ENCODE data around the gene DYNC1H1.
A peak's percentile ranks its signal among the peaks of the same experiment; 100 is the strongest.
"Not testable (repeated sequence)": the region's sequence is repeated elsewhere in the genome, so short reads cannot be mapped to it uniquely, and the experiment has no call there.

DYNC1H1 gene

DNA sequence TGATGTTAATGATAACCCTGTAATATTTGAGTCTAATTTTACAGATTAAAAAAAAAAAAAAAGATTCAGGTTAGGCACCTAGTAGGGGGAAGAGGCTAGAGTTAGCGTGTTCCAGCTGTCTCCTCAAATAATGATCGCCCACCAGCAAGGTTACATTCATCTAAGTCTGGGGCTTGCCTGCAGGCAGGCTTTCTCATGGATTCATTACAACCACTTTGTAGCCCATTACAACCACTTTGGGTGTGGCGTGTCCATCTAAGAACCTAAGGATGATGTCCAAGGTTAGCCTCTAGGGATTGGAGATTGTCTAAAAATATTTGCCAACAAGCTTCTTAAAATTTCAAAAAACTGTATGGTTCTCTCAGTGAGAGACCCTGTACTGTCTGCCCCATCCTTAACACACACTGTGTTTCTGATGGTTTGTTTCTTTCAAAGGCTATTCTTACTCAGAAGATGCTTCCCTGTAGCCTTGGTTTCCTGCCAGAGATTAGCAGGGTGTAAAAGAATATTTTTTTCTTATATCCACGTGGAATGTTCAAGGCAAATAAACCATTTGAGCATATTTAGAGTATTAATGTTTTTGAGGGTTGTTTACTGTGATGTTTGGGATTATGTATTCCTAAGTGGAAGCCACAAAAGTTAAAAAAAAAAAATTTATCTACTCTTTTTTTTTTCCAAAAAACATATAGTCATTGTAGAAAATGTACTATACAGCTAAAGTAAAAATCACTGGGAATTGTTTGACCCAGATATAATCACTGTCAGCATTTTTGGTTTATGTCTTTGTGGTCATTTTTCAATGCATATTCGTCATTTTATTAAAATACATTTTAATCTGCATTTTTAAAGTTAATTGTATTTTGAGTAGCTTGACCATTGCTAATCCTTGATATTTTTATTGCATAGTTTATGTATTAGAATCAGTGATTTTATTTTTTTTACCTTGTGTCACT is 1.7 kb downstream of the DYNC1H1 start:
- DNase-seq = no peak

DNA sequence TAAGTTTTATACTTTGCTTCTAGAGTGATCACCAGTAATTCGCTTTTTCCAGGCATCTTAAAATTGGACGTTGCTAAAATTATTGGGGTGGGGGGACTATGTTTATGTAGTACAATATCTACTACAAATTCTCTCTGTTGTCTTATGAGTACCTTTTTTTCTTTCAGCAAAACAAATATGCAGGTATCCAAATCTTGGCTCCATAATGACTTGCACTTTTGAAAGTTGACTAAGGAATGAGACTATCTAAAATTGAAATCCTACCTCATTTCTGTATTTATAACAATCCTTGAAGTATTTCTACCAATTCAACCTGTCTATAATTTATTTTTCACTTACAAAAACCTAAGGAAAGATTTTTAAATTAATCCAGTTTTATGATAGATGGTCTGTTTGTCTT is 2.4 kb downstream of the DYNC1H1 start:
- no peak for DNase-seq

DNA sequence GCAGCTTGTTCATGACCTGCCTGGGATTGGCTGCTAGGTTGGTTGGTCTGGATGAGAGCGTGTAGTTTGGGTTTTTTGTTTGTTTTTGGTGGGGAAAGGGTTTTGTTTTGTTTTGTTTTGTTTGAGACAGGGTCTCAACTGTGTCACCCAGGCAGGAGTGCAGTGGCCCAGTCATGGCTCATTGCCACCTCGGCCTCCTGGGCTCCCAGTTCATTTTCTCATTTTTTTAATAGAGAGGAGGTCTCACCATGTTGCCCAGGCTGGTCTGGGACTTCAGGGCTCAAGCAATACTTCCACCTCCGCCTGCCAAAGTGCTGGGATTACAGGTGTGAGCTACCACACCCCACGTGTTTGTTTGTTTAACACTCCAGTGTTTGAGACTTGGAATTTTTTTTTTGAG is 3.8 kb downstream of the DYNC1H1 start:
- DNase-seq = no peak

DNA sequence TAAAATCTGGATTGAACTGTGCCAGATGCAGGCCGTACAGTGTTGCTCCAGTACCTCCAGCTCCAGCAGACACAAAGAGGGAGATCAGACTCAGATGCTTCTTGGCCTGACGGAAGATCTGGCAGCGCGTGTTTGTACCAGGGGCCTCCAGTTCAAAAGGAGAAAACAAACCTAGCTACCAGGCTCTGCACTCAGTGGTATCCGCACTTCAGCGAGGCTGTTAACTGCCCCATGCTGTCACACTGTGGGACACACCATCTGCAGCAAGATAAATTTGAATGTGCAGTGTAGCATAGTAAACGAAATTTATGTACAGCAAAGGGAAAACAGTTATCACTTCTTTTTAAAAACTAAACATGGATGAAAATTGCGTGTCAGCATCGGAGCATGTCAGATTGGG is 5.1 kb downstream of the DYNC1H1 start:
- no peak for DNase-seq

DNA sequence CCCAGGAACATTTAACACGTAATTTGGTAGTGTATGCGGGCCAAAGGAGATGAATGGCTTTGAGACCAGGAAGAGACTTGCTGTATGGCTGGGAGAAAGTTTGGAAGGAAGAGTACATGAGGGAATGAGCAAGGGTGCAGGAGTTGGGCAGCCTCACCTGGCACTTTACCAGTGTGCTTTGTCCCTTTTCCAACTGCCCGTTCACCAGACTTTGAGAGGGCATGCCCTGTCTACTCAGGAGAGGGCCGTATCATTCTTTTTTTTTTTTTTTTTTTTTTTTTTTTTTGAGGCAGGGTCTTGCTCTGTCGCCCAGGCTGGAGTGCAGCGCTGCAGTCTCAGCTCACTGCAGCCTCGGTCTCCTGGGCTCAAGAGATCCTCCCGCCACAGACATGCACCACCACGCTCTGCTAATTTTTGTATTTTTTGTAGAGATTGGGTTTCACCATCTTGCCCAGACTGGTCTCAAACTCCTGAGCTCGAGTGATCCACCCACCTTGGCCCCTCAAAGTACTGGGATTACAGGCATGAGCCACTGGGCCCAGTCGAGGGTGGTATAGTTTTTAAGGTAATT is 6.5 kb downstream of the DYNC1H1 start:
- no peak for DNase-seq

DNA sequence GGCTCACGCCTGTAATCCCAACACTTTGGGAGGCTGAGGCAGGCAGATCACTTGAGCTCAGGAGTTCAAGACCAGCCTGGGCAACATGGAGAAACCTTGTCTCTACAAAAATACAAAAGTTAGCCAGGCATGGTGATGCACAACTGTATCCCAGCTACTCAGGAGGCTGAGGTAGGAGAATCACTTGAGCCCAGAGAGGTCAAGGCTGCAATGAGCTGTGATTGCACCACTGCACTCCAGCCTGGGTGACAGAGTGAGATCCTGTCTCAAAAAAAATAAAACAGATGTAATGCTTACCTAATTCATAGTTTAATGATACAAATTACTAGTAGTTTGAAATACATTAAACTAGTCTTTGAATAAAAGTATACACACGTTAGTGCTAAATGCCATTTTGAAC is 7.1 kb downstream of the DYNC1H1 start:
- DNase-seq = not testable (repeated sequence)

DNA sequence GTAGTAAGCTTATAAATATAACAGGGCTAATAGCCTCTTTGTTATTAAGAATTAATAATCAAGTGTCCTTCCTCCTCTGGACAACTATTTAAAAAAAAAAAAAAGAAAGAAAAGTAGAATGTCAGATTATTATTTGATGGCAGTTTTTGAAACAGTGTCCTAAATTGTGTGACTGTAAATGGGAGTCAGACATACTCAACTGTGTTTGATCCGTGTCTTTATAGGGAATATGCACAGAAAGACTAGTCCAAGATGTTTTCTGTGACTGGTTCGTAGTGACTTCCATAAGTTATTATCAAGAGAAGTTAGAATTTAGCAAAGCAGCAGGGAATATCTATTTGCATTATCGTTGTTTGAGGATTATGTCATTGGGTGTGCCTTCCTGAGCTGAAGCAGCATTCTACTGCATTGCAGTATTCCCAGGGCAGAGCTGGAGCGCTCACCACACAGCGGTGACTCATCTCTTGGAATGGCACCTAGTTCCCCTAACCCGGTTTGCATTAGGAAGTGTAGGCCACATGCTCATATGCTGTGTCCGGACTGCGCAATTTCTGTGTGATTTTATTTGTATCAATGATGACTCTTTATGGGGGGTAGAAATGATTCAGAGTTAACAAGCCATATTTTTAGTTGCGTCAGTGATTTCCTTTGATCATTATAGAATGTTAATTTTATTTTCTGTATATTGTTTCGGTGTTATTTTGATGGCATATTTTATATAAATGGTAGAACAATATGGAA is 7.9 kb downstream of the DYNC1H1 start:
- peak; percentile 100 for DNase-seq

DNA sequence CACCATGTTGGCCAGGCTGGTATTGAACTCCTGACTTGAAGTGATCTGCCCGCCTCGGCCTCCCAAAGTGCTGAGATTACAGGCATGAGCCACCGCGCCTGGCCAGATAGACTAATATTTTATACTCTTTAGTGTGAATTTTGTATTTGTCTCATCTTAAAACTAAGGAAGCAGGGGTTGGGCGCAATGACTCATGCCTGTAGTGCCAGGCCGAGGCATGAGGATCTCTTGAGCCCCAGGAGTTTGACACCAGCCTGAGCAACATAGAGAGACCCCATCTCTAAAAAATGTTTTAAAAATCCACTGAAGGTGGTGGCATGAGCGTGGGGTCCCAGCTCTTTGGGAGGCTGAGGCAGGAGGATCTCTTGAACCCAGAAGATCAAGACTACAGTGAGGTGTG is 9.0 kb downstream of the DYNC1H1 start:
- no peak for DNase-seq

DNA sequence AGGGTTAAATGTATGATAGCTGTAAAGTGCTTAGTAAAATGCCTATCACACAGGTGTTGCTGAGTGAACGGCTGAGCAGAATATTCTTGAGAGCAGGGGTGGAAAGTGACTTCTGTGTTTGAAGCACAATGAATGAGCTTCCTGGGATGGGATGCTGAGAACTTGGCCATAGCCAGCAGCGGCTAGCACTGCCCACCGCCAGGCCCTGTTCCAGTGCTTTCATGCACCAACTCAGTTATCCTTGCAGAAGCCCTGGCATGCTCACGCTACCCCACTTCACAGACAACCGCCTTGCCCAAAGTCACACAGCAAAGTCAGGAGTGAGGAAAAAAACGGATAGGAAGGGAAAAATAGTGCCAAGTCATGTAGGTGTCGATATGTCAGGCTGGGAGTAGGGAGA is 10.9 kb downstream of the DYNC1H1 start:
- no peak for DNase-seq

DNA sequence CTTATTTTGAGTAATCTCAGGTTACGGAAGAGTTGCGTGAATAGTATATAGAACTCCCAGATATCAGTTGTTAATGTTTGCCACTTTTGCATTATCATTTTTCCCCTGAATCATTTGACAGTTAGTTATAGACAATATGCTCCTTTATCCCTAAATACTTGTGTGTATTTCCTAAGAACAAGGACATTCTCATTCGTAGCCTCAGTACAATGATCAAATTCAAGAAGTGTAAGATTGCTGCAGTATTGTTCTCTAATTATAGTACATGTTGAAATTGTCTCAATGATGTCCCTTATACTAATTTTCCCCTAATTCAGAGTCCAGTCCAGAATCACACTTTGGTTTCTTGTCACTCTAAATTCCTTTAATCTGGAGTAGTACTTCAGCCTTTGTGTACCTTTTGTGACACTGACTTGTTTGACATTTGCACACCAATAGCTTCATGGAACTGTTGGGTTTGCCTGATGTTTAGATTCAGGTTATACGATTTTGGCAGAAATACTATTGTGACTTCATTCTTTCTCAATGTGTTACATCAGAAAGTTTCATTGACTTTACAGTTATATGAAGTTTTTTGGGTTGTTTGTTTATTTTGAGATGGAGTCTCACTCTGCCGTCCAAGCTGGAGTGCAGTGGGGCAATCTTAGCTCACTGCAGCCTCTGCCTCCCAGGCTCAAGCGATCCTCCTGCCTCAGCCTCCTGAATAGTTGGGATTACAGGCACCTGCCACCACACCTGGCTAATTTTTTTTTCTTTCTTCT is 13.1 kb downstream of the DYNC1H1 start:
- DNase-seq = no peak

DNA sequence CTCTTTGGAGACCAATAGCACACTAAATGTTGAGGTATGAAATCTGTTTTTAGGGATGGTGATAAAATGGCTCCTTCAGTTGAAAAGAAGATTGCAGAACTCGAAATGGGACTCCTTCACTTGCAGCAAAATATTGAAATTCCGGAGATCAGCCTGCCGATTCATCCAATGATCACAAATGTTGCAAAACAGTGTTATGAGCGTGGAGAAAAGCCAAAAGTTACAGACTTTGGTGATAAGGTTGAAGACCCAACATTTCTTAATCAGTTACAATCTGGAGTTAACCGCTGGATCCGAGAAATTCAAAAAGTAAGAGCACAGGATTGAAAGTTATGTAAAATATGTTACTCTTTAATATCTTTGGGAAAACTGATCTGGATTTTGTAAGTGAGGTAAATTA is 15.3 kb downstream of the DYNC1H1 start:
- no peak for DNase-seq

DNA sequence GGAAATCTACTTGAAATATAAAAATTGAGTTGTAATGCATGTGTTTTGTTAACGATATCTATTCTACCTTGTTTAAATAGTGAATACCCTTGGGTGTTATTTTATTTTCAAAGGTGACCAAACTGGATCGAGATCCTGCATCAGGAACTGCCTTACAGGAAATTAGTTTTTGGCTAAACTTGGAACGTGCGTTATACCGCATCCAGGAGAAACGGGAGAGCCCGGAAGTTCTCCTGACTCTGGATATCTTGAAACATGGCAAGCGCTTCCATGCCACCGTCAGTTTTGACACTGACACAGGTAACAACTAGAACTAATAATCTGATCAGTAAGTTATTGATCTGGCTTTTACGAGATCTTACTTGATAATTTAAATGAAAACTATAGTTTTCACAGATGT is 15.9 kb downstream of the DYNC1H1 start:
- DNase-seq = no peak

DNA sequence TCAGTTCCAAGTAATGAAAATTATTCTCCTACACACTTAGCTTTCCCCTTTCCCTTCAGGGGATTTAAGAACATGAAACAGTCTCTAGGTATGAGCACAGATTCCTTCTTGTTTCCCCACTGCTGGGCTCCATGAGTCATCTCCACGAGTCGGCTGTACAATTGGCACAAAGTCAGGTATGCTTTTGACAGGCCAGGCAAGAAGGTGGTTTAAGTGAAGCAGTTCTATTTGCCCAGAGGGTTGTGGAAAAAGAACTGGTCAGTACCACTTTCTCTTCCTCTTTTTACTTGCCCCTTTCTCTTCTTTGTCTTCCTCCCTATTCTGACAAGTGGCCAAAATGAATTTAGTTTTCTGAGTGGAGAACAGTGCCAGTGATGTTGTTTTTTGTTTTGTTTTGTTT is 16.3 kb downstream of the DYNC1H1 start:
- DNase-seq = peak; percentile 98

DNA sequence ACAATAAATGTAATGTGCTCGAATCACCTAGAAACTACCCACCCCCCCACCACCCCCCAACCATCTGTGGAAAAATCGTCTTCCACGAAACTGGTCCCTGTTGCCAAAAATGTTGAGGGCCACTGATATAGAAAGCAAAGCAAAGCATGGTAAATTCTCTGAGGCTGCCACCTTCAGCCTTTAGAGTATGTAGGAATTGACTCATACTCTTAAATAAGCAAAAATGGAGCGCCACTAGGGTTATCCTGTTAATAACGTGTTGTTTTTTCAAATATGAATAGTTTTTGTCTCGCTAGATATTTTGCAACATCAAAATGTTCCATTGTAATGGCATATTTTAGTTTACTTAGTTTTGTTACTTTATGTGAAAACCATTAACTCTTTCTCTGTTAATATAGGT is 18.2 kb downstream of the DYNC1H1 start:
- DNase-seq = no peak

DNA sequence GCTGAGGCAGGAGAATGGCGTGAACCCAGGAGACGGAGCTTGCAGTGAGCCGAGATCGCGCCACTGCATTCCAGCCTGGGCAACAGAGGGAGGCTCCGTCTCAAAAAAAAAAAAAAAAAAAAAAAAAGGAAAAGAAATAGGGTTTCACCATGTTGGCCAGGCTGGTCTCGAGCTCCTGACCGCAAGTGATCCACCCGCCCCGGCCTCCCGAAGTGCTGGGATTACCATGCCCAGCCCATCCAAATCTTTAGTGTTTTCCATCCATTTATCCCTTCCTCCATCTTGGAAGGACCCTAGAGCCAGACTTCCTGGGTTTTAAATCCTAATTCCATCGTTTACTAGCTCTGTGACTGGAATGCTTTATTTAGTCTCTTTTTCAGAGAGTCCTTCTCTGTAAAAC is 20.5 kb downstream of the DYNC1H1 start:
- not testable (repeated sequence) for DNase-seq

DNA sequence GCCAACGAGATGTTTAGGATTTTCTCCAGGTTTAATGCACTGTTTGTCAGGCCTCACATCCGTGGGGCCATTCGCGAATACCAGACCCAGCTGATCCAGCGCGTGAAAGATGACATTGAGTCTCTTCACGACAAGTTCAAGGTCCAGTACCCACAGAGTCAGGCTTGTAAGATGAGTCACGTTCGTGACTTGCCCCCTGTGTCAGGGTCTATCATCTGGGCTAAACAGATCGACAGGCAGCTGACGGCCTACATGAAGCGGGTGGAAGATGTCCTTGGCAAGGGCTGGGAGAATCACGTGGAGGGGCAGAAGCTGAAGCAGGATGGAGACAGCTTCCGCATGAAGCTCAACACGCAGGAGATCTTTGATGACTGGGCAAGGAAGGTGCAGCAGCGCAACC is 21.6 kb downstream of the DYNC1H1 start:
- DNase-seq = no peak

DNA sequence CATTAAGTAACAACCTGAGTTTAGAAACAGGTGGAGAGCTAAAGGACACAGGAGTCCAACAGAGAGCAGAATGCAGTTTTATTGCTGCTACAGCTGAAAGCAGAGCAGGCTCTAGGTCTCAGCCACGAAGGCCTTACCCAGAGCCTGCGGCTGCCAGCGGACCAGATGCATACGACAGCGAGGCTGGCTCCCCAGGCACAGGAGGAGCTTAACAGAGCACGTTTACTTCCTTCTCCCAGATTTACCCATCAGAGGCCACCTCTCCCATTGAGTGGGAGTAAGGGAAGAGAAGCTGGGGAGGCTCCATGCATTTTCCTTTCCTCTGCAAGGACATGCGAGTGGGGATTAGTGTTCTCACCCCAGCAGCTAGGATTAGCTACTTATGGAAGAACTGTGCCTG is 22.6 kb downstream of the DYNC1H1 start:
- no peak for DNase-seq

DNA sequence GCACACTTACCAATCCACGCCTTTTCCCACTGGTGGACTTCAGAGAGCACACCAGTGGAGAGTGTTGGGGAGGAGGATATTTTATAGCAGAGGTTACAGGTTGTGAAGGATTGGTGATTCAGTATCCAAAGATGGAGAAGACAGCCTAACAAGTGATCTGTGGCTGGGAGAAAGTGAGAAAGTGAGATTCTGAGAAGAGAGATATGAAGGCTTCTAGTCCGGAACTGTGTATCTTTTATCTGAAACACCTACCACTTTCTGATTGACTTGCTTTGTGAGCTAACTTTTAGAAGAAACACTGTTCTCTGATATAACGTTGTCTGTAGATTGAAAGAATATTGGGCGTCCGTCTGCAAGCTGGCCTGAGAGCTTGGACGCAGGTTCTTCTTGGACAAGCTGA is 24.0 kb downstream of the DYNC1H1 start:
- no peak for DNase-seq

DNA sequence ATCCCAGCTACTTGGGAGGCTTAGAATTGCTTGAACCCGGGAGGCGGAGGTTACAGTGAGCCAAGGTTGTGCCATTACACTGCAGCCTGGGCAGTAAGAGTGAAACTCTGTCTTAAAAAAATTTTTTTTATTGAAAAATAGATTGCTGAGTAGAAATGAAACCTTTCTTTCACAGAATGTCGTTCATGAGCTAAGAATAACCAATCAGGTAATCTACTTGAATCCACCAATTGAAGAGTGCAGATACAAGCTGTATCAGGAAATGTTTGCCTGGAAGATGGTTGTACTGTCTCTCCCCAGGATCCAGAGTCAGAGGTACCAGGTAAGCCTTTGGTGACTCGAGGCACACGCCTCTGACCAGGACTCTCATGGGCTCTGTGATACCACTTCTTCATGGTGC is 27.0 kb downstream of the DYNC1H1 start:
- no peak for DNase-seq

DNA sequence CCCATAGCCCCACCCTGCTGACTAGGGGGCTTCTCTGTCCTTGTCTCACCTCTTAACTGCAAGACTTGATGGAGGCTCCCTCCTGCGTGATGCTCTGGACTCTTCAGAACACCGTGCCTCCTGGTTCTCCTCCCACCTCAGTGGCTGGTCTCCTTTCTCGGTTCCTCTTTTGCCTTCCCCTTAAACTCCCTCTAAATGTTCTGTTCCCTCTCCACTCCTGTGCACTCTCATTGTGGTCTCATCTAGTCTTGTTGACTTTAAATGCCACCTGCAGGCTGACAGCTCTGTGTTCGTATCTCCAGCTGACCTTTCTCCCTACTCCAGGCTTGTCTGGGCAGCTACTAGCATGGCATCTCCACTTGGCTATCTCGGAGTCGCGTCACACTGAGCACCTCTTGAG is 28.3 kb downstream of the DYNC1H1 start:
- DNase-seq = no peak

DNA sequence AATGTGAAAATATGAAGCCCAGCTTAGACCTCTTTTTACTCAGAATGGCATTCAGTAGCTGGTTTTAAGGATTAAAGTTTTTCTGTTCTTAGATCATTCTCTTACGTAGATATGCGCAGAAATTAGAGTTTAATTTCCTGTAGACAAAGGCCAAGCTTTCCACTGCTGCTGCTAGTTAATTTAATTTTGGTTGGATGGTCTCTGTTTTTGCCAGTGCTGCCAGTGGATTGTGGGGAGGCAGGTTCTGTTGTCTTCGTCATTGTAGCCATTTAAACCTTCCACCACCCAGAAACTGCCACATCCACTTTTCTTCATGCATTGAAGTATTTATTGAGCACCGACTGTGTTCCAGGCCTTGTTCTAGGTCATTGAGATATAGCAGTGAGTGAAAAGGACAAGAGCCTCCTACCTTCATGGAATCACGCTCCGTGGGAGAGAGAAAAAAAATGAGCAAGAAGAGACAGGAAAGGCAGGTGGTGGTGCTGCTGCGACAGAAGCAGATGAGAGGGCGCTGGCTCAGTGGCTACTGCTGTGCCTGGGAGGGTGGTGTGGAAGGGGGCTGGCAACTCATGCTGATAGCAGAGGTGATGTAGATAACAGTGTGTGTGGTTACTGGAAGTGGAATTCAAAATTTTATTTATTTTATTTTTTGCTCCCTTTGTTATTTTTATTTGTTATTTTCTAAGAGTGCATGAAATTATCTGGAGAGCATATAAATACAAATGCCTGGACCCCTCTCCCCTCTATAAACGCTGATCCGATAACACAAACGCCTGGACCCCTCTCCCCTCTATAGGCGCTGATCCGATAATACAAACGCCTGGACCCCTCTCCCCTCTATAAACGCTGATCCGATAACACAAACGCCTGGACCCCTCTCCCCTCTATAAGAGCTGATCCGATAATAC is 33.3 kb downstream of the DYNC1H1 start:
- DNase-seq = no peak

DNA sequence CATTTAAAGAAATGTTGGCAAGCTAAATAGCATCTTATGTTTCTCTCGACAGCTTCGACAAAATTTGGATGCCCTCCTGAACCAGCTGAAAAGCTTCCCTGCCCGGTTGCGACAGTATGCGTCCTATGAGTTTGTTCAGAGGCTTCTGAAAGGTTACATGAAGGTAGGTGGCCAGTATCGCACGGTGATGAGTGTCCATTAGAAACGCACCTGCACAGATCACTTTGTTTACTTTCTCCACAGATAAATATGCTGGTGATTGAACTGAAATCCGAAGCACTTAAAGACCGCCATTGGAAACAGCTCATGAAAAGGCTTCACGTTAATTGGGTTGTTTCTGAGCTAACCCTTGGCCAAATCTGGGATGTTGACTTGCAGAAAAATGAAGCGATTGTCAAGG is 36.5 kb downstream of the DYNC1H1 start:
- DNase-seq = no peak

All from fibroblast of upper back skin (primary cell).